Hepatocyte (in vitro differentiated cells): Measurements from ENCODE around the gene PAX5.

Experiments used
- CTCF ChIP-seq: fragments of 200-600 bp; sonication (generic); IDR thresholded peaks from 2 replicates; pipeline ENCODE4 v1.5.1; 2016; ENCODE audit warnings: antibody characterized with exemption, mild to moderate bottlenecking; ENCODE audit not compliant: poor library complexity
- EZH2 ChIP-seq: fragments of 200-600 bp; sonication (generic); IDR thresholded peaks from 2 replicates; pipeline ENCODE4 v1.6.1; 2016; ENCODE audit warnings: antibody characterized with exemption, mild to moderate bottlenecking, borderline replicate concordance
- EZH2phosphoT487 ChIP-seq: fragments of 200-600 bp; sonication (generic); IDR thresholded peaks from one replicate; pipeline ENCODE4 v1.6.1; 2018; ENCODE audit warnings: antibody characterized with exemption, mild to moderate bottlenecking, low read depth, moderate library complexity; ENCODE audit not compliant: unreplicated experiment, severe bottlenecking

- TF ChIP-seq CTCF (no peak), EZH2 (no peak), EZH2phosphoT487 (no peak)
These were observed 8.3 kb downstream of the PAX5 start for GRCh38 chr9:37025823-37026112.
